GM19193 (cell line): Measurements from ENCODE around the gene MAPK8.

Source experiments
- POLR2A ChIP-seq: IDR thresholded peaks from 4 replicates; pipeline ENCODE4 v1.6.1; 2011; ENCODE audit not compliant: insufficient read depth, insufficient read length; ENCODE audit errors: extremely low read depth

Gene MAPK8

GRCh38 chr10:48439031-48439430 is 132.6 kb downstream of the MAPK8 start:
- no peak for TF ChIP-seq POLR2A

GRCh38 chr10:48439581-48440041 is 133.1 kb downstream of the MAPK8 start:
- no peak for TF ChIP-seq POLR2A

GRCh38 chr10:48440771-48441170 is 134.3 kb downstream of the MAPK8 start:
- TF ChIP-seq POLR2A = no peak

- TF ChIP-seq POLR2A = no peak
Measured at GRCh38 chr10:48442090-48442808, 135.8 kb downstream of the MAPK8 start.

GRCh38 chr10:48442809-48443177 is 136.3 kb downstream of the MAPK8 start:
- TF ChIP-seq POLR2A = no peak

GRCh38 chr10:48444266-48444665 is 137.8 kb downstream of the MAPK8 start:
- TF ChIP-seq POLR2A = no peak

GRCh38 chr10:48444861-48445841 is 138.7 kb downstream of the MAPK8 start:
- TF ChIP-seq POLR2A = no peak

- no peak for TF ChIP-seq POLR2A
Measured at GRCh38 chr10:48445932-48446331, 139.5 kb downstream of the MAPK8 start.

GRCh38 chr10:48446785-48447184 is 140.3 kb downstream of the MAPK8 start:
- TF ChIP-seq POLR2A = no peak

- no peak for TF ChIP-seq POLR2A
Measured at GRCh38 chr10:48447356-48448215, 141.1 kb downstream of the MAPK8 start.

GRCh38 chr10:48448796-48449195 is 142.3 kb downstream of the MAPK8 start:
- TF ChIP-seq POLR2A = no peak

GRCh38 chr10:48449501-48450232 is 143.2 kb downstream of the MAPK8 start:
- no peak for TF ChIP-seq POLR2A

- no peak for TF ChIP-seq POLR2A
Measured at GRCh38 chr10:48450233-48450740, 143.8 kb downstream of the MAPK8 start.

- no peak for TF ChIP-seq POLR2A
Measured at GRCh38 chr10:48450741-48451466, 144.4 kb downstream of the MAPK8 start.
